OCI-LY3 (cell line): Measurements from ENCODE around the gene ZNF695.

ENCODE experiments used
- CTCF ChIP-seq: fragments of 200-600, 300-600 bp; sonication (generic); IDR thresholded peaks from 2 replicates; pipeline ENCODE4 v1.5.1; 2014; ENCODE audit warnings: antibody characterized with exemption, low read length, low read depth
- EZH2phosphoT487 ChIP-seq: fragments of 200-600 bp; shearing (Covaris generic); IDR thresholded peaks from 2 replicates; pipeline ENCODE4 v1.6.1; 2018; ENCODE audit warnings: antibody characterized with exemption, mixed run types, low read depth

GRCh38 chr1:246966502-246966901 is 41.4 kb downstream of the ZNF695 start:
- no peak for TF ChIP-seq EZH2phosphoT487
- no peak for TF ChIP-seq CTCF
